ENCODE data around the gene AGTR2.
"Not testable (repeated sequence)": the region's sequence is repeated elsewhere in the genome, so short reads cannot be mapped to it uniquely, and the experiment has no call there.

Gene AGTR2

GRCh38 chrX:116170511-116170910 lies at the start of gene AGTR2:
Gene AGTR2, plus strand, starts transcription at chrX:116170744. Its CDS starts 1,537 bp downstream, at chrX:116172281.
- ATAC-seq (no peak), DNase-seq (no peak)

GRCh38 chrX:116135277-116135676 lies 35.3 kb upstream of the AGTR2 start:
- no peak for ATAC-seq

GRCh38 chrX:116141270-116141669 lies 29.3 kb upstream of the AGTR2 start:
- not testable (repeated sequence) for ATAC-seq, DNase-seq

More at GRCh38 chrX:116135277-116135676, 35.3 kb upstream of the AGTR2 start:
- DNase-seq: no peak

- DNase-seq (no peak), ATAC-seq (no peak)
These were observed 27.6 kb upstream of the AGTR2 start for GRCh38 chrX:116142976-116143375.

GRCh38 chrX:116172976-116173375 lies 2.4 kb downstream of the AGTR2 start:
- no peak for ATAC-seq
- DNase-seq: no peak

- ATAC-seq: no peak
These were observed 10.8 kb downstream of the AGTR2 start for GRCh38 chrX:116181300-116181699.

GRCh38 chrX:116185163-116185562 lies 14.6 kb downstream of the AGTR2 start:
- ATAC-seq (no peak), DNase-seq (no peak)

More at GRCh38 chrX:116181300-116181699, 10.8 kb downstream of the AGTR2 start:
- DNase-seq: no peak

- no peak for DNase-seq
- no peak for ATAC-seq
These were observed 24.1 kb downstream of the AGTR2 start for GRCh38 chrX:116194649-116195048.

GRCh38 chrX:116198235-116198634 lies 27.7 kb downstream of the AGTR2 start:
- ATAC-seq: no peak
- no peak for DNase-seq

GRCh38 chrX:116198810-116199209 lies 28.3 kb downstream of the AGTR2 start:
- ATAC-seq (no peak), DNase-seq (no peak)

- DNase-seq (no peak), ATAC-seq (no peak)
These were observed 34.4 kb downstream of the AGTR2 start for GRCh38 chrX:116204932-116205331.

- DNase-seq: no peak
- no peak for ATAC-seq
These were observed 42.7 kb downstream of the AGTR2 start for GRCh38 chrX:116213262-116213661.

GRCh38 chrX:116217080-116217479 lies 46.5 kb downstream of the AGTR2 start:
- not testable (repeated sequence) for DNase-seq, ATAC-seq
